ENCODE data around the gene ATP6V0D1.
"Not testable (repeated sequence)": the region's sequence is repeated elsewhere in the genome, so short reads cannot be mapped to it uniquely, and the experiment has no call there.

Gene ATP6V0D1

DNA sequence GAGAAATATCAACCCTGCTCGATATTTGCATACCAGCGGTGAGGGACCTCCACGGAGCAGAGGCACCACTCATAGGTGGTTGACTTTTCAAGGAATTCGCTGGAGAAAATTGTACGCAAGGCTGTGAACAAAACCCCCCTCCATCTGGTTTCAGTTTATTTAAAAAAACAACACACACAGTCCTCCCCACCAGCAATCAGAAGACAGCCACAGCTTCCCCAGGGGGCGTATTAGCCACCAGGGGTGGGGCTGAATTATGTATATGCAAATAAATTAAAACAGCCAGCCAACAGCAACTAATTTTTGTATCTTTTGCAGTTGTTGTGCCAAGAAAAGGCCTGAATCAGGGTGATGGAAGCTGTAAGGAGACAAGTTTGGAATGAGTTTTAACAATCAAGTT, 55.9 kb downstream of the ATP6V0D1 start:
- no peak for FAIRE-seq

DNA sequence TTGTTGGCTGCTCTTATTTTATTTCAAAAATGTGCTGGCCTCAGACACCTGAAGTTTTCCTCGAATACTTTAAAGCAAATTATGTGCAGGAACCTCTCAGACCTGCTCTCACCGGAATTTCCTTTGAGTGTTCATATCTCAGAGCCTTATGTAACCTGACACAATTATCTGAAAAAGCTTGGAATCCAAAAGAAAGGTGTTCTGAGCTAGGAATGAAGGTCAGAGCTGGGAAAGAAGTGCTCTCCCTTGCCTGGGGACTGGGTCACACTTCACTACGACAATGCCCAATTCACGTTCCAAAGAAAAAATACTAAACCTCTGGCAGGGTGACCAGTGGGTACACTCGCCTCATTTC, 56.7 kb downstream of the ATP6V0D1 start:
- FAIRE-seq = no peak

DNA sequence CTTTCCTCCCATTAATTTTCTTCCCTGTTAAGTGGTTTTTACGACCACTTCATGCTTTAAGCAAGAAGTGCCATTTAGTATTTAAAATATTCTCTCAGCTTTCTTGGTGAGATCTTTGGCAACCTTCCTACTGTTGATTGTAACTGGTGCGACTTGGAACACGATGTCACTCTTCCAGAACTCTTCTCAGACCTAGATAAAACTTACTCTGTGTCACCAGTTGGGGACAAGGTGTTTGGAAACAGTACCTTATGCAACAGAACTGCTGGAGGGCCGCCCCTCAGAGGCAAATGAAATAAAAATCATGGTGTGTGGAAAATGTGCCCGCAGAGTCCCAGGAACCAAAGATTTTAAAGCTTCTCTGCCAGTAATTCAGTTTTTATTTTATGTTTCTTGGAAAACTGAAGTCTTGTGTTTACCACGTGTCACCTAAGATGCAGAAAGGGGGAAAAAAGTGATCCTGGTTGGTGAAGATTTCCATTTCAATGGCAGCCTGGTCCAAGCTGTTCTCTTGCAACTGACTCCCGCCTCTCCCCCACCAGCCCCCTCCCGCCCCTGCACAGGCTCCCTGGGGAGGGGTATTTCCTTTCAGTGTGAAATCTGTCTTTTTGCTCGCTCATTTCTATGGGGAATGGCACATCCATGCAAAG, 57.2 kb downstream of the ATP6V0D1 start:
- FAIRE-seq = no peak

DNA sequence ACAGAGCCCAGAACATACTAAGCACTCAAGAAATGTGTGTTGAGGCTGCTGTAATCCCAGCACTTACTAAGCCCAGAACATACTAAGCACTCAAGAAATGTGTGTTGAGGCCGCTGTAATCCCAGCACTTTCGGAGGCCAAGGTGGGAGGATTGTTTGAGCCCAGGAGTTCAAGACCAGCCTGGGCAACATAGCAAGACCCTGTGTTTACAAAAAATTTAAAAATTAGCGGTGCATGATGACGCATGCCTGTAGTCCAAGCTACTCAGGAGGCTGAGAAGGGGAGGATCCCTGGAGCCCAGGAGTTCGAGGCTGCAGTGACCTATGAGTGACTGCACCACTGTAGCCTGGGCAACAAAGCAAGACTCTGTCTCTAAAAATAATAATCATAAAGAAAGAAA, 57.9 kb downstream of the ATP6V0D1 start:
- no peak for FAIRE-seq

DNA sequence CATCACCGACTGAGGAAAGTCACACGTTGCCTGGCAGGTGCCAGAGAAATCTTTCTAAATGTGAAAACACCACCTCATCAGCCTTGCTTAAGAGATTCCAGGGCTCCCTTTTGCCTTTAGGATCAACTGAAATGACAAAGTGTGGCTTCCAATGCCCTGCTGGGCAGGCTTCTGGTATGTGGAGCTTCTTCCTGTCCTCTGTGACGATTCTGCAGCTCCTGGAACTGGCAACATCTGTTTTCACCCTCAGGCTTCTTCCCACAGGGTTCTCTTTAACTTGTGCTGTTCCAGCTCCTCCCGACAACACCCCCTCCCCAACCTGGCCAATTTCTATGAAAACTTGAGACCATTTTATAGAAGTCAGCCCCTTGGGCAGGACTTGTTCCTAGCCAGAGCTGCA, 59.9 kb downstream of the ATP6V0D1 start:
- FAIRE-seq = no peak

DNA sequence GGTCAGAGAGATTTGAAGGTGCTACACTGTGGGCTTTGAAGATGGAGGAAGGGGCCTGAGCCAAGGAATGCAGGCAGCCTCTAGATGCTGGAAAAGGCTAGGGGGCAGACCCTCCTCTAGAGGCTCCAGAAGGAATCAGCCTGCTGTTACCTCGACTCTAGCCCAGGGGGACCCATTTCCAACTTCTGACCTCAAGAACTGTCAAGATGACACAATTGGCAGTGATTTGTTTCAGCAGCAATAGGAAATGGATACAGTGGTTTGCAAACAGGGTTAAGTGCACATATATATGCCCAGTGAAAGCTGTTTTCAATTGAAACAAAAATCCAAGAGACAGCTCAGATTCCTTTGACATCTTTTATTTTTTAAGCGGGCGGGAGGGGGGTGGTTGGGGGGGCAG, 61.0 kb downstream of the ATP6V0D1 start:
- no peak for FAIRE-seq

DNA sequence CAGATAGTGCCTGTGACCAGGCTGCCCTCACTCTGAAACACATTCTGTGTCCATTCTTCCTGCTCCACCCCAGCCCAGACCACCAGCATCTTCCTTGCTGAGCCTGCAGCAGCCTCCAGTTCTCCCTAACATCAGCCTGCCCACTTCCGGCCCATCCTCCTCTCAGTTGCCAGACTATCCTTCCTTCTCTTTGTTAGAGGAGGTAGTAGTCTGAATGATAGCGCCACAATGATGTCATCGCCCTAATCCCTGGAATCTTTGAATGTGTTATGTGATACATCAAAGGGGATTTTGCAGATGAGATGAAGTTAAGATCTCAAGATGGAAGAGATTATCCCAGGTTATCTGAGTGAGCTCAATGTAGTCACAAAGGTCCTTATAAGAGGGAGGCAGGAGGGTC, 61.5 kb downstream of the ATP6V0D1 start:
- FAIRE-seq = no peak

DNA sequence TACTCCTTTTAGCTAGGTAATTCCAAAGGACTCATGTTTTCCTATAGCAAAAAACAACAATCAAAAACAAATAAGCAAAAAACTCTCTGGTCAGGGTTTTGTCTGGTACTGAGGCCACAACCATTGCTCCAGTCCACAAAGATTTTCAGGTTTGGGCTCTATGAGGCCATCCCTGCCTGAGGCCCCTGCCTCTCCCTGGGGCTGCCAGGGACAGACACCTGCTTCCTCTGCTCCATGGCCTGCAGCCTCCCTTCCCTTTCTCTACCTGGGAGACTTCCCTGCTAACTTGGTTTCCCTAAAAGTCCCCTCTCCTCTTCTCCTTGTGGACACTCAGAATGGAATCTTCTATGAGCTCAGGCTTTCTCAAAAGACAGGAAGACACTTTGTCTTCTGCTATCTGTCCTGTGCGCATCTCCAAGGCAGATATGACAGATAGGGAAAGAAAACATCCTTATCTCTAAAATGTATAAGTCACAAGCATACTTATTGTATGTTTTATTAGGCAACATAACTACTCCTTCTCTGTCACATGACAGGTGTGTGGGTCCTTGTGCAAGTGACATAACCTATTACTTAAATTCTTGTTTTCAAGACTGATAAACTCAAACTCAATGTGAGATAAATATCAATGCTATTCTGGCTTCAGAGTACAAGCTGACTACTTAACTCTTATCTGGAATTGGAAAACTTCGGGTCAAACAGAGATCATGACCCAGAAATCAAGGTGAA, 63.5 kb downstream of the ATP6V0D1 start:
- no peak for FAIRE-seq

DNA sequence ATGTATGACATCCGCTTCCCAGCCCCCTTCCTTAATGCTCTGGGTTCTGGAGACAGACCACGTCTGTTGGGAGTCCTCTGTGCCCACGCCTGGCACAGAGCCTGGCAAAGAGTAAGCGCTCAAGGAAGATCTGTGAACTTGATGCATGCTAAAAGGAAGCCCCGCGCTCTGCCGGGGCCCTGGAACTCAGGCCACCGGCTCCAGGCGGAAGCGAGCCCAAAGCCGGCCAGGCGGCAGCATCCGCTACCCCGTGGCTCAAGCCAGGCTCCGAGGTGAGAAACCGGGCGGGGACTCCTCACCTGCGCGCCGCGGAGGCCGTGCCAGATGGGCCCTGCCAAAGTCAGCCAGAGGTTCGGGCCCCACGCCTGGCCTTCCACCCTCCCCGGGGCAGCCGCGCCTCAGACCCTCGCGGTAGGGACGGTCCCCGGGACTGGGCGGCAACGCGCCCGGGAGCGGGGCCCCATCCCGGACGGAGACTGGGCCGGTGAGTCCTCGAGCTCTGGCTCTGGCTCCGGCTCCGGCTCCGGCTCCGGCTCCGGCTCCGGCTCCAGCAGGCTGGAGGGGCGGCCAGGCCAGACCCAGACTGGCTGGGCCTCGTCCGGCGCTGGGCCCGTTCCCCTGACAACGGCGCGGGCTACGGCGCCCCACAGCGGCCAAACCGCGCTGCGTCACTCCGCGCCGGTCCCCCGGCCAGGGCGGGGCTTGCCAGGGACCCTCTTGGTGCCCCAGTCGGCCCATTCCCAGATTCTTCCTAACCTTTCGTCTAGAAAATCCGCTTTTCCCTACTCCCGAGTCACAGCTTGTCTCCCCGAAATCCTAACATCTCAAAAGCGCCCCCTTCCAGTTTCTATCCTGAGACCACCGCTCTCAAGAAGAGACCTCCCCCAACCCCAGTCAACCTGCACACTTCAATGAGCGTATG, 64.8 kb downstream of the ATP6V0D1 start, which contains the start of gene ZDHHC1:
TSS of gene ZDHHC1 (minus strand) at position 606 of the 922 bp plus-strand sequence. CDS start 8,702 bp downstream, outside the sequence.
- FAIRE-seq = no peak

DNA sequence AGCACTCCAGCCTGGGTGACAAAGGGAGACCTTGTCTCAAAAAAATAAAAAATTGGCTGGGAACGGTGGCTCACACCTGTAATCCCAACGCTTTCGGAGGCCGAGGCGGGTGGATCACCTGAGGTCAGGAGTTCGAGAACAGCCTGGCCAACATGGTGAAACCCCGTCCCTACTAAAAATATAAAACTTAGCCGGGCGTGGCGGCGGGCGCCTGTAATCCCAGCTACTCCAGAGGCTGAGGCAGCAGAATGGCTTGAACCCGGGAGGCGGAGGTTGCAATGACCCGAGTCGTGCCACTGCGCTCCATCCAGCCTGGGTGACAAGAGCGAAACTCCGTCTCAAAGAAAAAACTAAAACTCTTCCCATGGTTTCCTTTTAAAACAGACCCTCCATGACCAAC, 65.5 kb downstream of the ATP6V0D1 start:
- FAIRE-seq = not testable (repeated sequence)

DNA sequence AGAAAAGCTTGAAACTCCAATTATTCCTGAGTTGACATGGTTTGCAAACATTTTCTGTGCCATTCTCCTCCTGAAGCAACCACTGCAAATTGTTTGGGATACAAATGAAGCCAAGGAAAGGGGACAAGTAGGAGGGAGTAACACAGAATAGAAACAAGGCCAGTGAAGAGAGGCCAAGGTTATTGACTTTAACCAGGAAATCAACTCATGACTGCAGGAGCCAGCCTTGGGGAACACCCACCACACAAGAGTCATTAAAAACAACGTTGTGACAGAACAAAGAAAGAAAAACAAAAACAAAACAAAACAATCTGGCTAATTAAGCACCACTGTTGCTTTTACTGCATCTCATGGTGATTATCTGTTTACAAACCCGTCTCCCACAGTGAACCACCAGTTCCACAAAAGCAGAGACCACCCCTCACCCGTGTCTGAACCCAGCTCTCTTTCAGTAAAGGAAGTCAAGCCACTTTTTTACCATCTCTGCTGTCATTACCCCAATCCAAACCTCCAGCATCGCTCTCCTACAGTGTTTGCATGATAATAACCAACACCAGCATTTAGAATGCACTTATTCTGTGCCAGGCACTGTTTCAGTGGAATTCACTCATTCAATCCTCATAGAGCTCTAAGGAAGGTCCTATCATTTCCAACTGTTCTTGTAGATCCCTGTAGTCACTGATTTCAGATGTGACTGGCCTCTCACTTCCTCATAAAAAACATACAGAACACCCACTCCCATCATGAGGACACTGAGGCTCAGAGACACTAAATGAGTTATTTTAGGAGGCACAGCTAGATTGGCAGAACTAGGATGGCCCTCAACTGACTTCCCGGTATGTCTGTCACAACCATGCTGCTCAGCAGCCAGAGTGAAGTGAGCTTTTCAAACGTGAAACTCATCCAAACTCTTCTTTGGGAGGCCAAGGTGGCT, 66.7 kb downstream of the ATP6V0D1 start:
- no peak for FAIRE-seq

DNA sequence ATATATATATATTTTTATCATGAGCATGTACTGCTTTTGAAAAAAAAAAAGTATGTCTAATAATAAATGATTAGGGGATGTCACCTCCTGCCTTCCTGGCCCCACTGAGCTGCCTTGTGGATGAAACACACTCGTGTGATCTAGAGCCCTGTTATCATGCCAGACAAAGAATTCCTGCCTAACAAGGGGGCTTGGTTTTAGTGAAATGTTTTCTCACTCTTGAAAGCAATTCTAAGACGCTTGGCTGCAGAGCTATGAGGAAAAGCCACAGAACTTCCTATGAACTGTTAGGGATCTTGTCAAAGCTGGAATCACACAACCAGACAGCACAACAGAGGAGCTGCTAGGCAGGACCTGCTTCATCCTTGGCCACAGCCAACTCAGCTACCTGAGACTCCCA, 68.7 kb downstream of the ATP6V0D1 start:
- FAIRE-seq = no peak

DNA sequence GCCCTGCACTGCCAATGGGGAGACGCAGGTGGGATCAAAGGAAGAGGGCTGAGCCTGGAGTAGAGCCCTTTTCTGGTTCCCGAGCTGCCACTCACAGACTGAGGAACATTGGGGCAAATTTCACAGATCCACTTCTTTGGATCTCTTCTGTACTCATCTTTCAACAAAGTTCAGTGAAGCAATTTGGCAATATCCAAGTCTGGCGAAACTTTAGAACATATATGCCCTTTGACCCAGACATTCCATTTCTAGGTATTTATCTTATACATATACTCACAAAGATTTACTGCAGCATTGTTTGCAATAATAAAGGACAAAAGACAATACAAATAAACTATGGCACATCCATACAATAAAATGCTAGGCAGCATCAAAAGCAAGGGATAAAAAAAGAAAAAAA, 69.6 kb downstream of the ATP6V0D1 start:
- FAIRE-seq = no peak

DNA sequence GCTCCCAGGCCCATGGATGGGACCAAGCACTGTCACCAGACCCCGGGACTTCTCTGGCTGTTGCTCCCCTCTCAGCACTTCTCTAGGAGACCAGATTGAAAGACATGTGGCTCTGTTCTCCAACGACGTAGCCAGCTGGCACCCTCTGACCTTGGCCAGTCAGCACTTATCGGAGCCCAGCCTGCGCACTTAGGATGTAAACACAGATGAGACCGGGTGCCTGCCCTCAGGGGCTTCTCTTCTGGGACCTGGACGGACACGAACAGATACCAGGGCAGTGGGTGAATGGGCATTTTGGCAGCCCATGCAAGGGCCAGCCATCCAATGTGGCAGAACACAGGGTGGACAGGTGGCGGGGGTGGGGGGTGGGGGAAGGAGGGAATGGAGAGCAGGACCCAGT, 71.3 kb downstream of the ATP6V0D1 start:
- FAIRE-seq = no peak

DNA sequence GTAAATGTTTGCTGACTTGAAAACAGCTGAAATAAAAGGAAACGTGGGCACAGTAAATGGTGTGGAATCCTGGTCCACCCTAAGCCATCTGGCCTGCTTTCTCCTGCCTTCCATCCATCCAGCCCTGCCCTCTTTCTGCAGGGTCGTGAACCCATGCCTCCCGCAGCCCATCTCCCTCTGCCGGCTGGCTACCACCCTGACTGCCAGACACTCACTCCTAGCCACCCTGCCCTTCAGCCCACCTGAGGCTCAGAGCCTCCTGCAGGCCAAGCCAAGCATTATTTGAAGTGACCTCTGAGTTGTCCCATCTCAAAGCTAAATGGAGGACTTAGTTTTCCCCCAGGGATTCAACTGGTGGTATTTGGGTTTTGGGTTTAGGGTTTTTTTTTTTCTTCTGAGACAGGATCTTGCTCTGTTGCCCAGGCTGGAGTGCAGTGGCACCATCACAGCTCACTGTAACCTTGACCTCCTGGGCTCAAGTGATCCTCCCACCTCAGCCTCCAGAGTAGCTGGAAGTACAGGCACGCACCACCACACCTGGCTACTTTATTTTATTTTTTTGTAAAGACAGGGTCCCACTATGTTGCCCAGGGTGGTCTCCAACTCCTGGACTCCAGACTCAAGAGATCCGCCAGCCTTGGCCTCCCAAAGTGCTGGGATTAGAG, 73.0 kb downstream of the ATP6V0D1 start:
- FAIRE-seq = no peak

DNA sequence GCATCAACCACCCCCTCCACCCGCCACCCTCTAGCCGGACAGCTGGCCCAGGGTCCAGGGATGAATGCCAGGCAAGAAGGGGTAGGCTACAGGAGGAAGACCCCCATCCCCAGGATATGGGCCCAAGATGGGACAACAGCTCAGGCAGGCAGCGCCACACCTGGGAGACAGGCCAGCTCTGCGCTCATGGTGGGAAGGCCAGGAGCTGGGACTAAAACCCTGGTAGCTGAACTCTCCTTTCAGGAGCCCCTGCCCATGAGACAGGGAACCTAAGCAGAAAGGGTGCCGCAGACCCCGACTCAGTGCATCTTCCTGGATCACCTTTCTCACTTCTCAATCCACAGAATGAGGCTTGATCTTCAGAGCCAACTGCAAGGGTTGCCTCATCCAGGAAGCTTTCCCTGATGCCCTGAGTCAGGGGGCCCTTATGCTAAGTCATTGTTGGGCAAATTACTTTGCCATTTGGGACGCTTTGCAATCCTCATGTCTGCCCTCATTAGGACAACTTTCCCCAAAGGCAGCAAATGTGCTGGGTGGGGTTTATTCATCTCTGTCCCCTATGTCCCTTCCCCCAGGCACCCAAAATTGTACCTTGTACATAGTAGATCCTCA, 73.7 kb downstream of the ATP6V0D1 start:
- no peak for FAIRE-seq

DNA sequence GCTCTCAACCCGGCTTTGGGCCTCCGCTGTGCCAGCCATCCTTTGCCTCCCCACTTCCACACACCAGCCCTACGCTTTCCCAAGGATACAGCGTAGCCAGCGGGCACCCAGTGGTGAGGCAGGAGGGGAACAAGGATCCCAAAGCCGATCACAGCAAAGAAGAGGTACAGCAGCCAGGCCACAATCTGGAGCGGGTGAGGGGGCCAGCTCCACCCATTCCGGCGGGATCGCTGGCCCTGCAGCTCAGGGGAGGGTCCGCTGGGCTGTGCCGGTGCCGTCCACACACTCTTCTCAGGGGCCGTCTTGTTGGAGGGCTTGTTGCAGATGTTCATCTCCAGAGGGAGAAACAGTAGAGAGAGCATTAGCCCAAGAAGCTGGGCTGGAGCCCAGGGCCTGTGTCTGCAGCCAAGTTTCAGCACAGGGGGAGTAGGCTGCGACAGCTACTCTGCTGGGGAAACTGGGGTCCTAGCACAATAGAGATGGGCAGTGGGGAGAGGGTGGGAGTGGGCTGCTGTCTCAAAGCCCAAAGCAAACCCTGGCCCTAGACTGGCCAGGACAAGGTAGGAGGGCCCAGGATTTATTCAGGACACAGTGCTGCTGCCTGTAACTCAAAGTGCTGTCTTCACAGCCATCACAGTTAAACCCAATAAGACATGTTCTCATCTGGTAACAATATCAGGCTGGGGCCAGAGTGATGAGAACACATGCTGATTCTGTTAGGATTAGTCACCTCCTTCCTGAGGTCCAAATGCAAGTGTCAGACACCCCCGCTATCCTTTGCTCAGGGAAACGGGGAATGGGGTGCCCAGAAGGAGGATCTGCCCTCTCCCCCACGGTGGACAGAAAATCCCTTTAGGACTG, 74.6 kb downstream of the ATP6V0D1 start:
- no peak for FAIRE-seq

DNA sequence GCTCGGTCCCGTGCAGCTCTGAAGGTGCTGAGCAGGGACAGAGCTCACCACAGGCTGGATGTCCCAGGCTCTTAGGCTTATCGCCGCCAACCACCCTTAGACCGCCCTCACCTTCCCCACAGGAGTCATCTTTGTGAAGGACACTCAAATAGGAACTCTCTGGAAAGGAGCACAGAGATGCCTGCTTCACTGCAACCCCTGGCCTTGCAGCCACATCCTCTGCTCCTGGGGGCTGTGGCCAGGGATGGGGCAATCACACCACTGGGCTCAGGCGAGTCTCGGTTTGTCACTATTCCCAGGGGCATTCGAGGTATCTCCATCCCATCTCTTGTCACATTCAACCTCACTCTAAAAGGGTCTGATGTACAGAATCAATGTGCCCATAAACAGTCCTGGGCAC, 75.6 kb downstream of the ATP6V0D1 start:
- no peak for FAIRE-seq

DNA sequence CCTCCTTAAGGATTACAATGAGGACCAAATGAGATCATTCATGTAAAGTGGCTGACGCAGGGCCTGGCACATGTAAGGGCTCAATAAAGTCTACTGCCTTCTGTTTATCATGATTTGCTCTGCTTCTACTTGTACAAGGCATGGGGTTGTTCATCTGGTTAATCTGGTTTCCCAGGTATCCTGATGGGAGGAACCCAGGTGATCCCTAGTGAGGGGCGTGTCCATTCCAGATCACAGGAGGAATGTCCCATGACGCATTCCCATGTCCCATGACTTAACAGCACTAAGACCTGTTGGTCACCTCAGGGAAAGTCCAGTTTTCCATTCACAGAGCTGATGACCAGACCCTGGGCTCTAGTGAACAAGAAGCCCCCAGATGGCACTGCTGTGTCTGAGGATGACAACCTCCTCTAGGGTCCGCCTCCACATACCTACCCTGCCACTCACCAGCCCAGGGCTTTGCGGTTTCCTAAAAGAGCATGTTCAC, 76.2 kb downstream of the ATP6V0D1 start:
- FAIRE-seq = peak; percentile 80

DNA sequence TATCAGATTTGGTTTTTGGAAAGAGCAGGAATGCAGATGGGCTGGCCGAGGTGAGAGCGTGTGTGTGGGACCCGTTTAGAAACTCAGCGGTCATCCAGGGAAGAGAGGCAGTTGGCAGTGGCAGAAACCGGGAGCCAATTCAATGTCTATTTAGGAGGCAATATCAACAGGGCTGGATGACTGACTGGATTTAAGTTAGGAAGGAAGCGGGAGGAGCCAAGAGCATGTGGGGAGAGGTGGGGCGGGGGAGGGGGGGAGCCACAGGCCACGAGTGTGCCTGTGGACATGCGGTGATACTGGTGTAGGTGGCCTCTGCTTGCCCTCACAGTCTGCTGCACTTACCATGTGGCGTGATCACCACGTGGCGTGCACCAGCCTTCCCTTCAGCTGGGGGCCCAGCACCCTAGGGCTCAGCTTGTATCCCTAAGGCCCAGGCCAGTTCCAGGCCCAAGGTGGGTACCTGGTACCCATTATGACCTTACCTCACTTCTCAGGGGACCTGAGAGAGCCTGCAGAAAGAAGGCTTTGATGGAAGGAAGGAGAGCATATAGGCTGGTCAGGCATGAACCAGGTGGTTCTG, 76.9 kb downstream of the ATP6V0D1 start:
- no peak for FAIRE-seq

Data from colon (tissue), 2 donors.